HUES48 (cell line): ENCODE results near the gene MBTD1.

Experiments
- H3K27ac ChIP-seq: one replicate; pipeline ENCODE4 v1.7.0; 2013; ENCODE audit warnings: low read depth, low read length, inconsistent platforms
- H3K27me3 ChIP-seq: 2 replicates; pipeline ENCODE4 v1.6.1; 2013; ENCODE audit warnings: mild to moderate bottlenecking, low read length; ENCODE audit not compliant: control insufficient read depth, insufficient read depth
- H3K36me3 ChIP-seq: 2 replicates; pipeline ENCODE4 v1.6.1; 2013; ENCODE audit warnings: low read length; ENCODE audit not compliant: control insufficient read depth, insufficient read depth
- H3K4me1 ChIP-seq: 2 replicates; pipeline ENCODE4 v1.6.1; 2013; ENCODE audit warnings: mild to moderate bottlenecking, low read length; ENCODE audit not compliant: control insufficient read depth, insufficient read depth
- H3K4me3 ChIP-seq: 2 replicates; pipeline ENCODE4 v1.5.1; 2013; ENCODE audit warnings: mild to moderate bottlenecking, low read depth, low read length
- H3K9ac ChIP-seq: 2 replicates; pipeline ENCODE4 v1.6.1; 2013; ENCODE audit warnings: mild to moderate bottlenecking, low read depth, low read length, moderate library complexity
- H3K9me3 ChIP-seq: 2 replicates; pipeline ENCODE4 v1.6.1; 2013; ENCODE audit warnings: low read length; ENCODE audit not compliant: control insufficient read depth, insufficient read depth

Gene MBTD1

DNA sequence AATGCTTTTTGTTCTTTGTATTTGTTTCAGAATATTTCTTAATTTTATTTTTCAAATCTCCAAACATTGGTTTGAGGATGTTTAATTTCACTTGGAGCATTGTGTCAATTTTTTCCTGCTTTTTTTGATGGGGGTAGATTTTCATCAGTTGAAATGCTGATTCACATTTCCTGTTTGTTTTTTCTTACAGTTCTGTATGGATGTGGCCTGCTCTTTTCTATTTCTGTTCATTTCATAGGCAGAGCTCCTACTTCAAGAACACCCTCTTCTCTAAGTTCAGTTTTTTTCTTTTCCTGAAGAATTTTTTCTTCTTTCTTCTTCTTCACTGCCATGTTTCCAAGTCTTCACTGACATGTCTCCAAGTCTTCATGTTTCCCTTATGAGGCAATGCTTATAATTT lies 8.8 kb downstream of the MBTD1 start:
- Histone ChIP-seq H3K4me3 (no peak overlapping the region), H3K4me1 (no peaks in the 10 kb centered on the region), H3K9ac (no peak overlapping the region), H3K27ac (no peak overlapping the region), H3K27me3 (no peaks in the 10 kb centered on the region), H3K9me3 (no peaks in the 10 kb centered on the region), H3K36me3 (peaks cover 56% of the 10 kb centered on the region)

- Histone ChIP-seq H3K4me1 (no peaks in the 10 kb centered on the region), H3K27me3 (no peaks in the 10 kb centered on the region), H3K36me3 (peaks cover 51% of the 10 kb centered on the region), H3K9ac (no peak overlapping the region), H3K9me3 (no peaks in the 10 kb centered on the region), H3K4me3 (no peak overlapping the region), H3K27ac (no peak overlapping the region)
Measured at GRCh38 chr17:51250314-51250840, 9.5 kb downstream of the MBTD1 start.

DNA sequence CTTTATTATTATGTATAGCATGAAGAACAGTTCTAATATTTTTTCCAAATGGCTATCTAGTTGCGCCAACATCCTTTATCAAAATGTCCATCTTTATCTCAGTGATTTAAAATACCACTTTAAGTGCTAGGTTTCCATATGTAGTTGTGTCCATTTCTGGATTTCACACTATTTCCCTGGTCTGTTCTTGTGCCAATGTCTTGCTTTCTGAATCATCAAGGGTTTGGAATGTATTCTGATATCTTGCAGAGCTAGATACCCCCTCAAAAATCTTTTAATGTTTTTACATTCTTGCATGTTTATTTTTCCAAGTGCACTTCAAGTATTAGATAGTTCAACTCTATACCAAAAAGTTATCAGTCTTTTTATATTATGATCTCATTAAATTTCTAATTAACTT lies 14.3 kb downstream of the MBTD1 start:
- Histone ChIP-seq H3K27ac (no peak overlapping the region), H3K4me3 (no peak overlapping the region)

GRCh38 chr17:51244041-51244440 lies 15.8 kb downstream of the MBTD1 start:
- no peaks in the 10 kb centered on the region for H3K4me1 ChIP-seq
- H3K4me3 ChIP-seq, result no peak overlapping the region
- no peaks in the 10 kb centered on the region for H3K9me3 ChIP-seq
- no peaks in the 10 kb centered on the region; the same call in 1 of the 2 replicates for H3K36me3 ChIP-seq
- no peak overlapping the region for H3K27ac ChIP-seq
- H3K9ac ChIP-seq, result no peak overlapping the region
- H3K27me3 ChIP-seq, result no peaks in the 10 kb centered on the region

More for the DNA sequence above, 14.3 kb downstream of the MBTD1 start:
- no peaks in the 10 kb centered on the region for H3K4me1 ChIP-seq
- H3K9ac ChIP-seq, result no peak overlapping the region
- no peaks in the 10 kb centered on the region for H3K9me3 ChIP-seq
- H3K27me3 ChIP-seq, result no peaks in the 10 kb centered on the region
- peaks cover 5% of the 10 kb centered on the region for H3K36me3 ChIP-seq

DNA sequence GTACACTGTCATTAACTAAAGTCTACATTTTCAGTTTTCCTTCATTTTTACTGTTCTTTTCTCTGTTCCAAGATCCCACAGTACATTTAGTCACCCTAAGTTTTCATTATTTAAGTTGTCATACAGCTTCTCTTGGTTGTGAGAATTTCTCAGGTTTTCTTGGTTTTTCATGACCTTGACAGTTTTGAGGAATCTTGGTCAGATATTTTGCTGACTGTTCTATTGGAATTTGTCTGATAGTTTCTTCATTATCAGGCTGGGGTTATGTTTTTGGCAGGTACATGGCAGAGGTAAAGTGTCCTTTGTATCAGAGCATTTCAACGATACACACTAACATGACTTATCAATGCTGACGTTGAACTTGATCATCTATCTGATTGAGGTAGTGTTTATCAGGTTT lies 19.6 kb downstream of the MBTD1 start:
- Histone ChIP-seq H3K9me3 (no peaks in the 10 kb centered on the region), H3K9ac (no peak overlapping the region), H3K4me3 (no peak overlapping the region), H3K27me3 (no peaks in the 10 kb centered on the region), H3K27ac (no peak overlapping the region), H3K4me1 (no peaks in the 10 kb centered on the region), H3K36me3 (no peaks in the 10 kb centered on the region)

DNA sequence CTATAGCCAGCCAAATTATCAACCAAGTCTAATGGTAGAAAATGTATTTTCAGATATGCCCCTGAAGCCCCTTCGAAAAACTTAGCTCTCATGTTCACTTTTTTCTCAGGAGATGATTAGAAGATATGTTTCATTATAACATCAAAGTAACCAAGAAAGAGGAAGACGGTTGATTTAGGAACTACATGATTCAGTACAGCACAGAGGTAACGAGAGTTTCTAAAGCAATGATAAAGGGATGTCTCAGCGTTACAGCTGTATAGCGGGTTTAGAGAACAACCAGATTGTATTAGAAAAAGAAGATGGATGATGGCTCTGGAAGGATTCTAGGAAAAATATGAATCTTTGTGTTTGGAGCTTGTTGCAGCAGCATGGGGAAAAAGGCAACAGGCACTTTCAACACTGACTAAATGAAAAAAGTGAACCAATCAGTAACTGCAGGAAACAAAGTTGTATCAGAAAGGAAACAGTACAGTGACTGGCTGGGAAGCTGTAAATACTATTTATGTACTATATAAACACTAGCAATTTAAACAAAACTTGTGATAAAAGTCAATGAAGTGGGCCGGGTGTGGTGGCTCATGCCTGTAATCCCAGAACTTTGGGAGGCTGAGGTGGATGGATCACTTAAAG lies 21.5 kb downstream of the MBTD1 start:
- Histone ChIP-seq H3K9ac (no peak overlapping the region), H3K27me3 (no peaks in the 10 kb centered on the region), H3K36me3 (no peaks in the 10 kb centered on the region), H3K4me3 (no peak overlapping the region), H3K27ac (no peak overlapping the region), H3K9me3 (no peaks in the 10 kb centered on the region), H3K4me1 (no peaks in the 10 kb centered on the region)

GRCh38 chr17:51234162-51234561 lies 25.7 kb downstream of the MBTD1 start:
- H3K27ac ChIP-seq, result no peak overlapping the region
- no peak overlapping the region for H3K9ac ChIP-seq
- no peak overlapping the region for H3K4me3 ChIP-seq
- peaks cover 7% of the 10 kb centered on the region; the same call in 1 of the 2 replicates for H3K36me3 ChIP-seq
- no peaks in the 10 kb centered on the region for H3K4me1 ChIP-seq
- H3K27me3 ChIP-seq, result no peaks in the 10 kb centered on the region
- H3K9me3 ChIP-seq, result no peaks in the 10 kb centered on the region

GRCh38 chr17:51231999-51232398 lies 27.9 kb downstream of the MBTD1 start:
- Histone ChIP-seq H3K4me3 (no peak overlapping the region), H3K36me3 (peaks cover 7% of the 10 kb centered on the region; the same call in 1 of the 2 replicates), H3K9me3 (no peaks in the 10 kb centered on the region), H3K27me3 (no peaks in the 10 kb centered on the region), H3K27ac (no peak overlapping the region), H3K9ac (no peak overlapping the region), H3K4me1 (no peaks in the 10 kb centered on the region)

- H3K9ac ChIP-seq, result no peak overlapping the region
- H3K9me3 ChIP-seq, result no peaks in the 10 kb centered on the region
Measured at GRCh38 chr17:51230306-51230705, 29.5 kb downstream of the MBTD1 start.

DNA sequence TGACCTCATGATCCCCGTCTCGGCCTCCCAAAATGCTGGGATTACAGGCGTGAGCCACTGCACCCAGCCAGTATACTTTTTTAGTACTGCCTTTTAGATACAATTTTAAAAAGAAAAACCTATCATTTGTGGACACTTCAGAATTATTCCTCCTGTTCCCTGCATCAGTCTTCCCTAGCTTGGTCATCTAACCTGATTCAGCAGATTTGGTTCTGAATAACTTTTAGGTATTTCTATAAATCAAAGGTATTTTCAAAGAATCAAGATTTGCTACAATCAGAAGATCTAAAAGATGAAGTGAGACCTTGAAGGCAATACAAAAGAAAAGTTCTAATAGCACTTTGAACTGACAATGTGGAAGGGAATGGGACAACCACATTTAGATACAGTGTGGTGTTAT lies 30.0 kb downstream of the MBTD1 start:
- Histone ChIP-seq H3K27ac (no peak overlapping the region), H3K27me3 (no peaks in the 10 kb centered on the region), H3K36me3 (peaks cover 10% of the 10 kb centered on the region), H3K4me3 (no peak overlapping the region), H3K9me3 (no peaks in the 10 kb centered on the region), H3K9ac (no peak overlapping the region), H3K4me1 (no peaks in the 10 kb centered on the region)

More at GRCh38 chr17:51230306-51230705, 29.5 kb downstream of the MBTD1 start:
- H3K4me1 ChIP-seq, result no peaks in the 10 kb centered on the region
- H3K27me3 ChIP-seq, result no peaks in the 10 kb centered on the region
- H3K36me3 ChIP-seq, result peaks cover 7% of the 10 kb centered on the region; the same call in 1 of the 2 replicates
- no peak overlapping the region for H3K4me3 ChIP-seq
- H3K27ac ChIP-seq, result no peak overlapping the region

GRCh38 chr17:51228161-51228560 lies 31.7 kb downstream of the MBTD1 start:
- no peaks in the 10 kb centered on the region for H3K27me3 ChIP-seq
- no peaks in the 10 kb centered on the region for H3K9me3 ChIP-seq
- no peak overlapping the region for H3K4me3 ChIP-seq
- H3K9ac ChIP-seq, result no peak overlapping the region
- H3K4me1 ChIP-seq, result no peaks in the 10 kb centered on the region
- no peak overlapping the region for H3K27ac ChIP-seq
- peaks cover 28% of the 10 kb centered on the region for H3K36me3 ChIP-seq
